TTC549 (cell line): ENCODE measurements around the gene TCP10L.
"Not testable (repeated sequence)": the region's sequence is repeated elsewhere in the genome, so short reads cannot be mapped to it uniquely, and the experiment has no call there.

ENCODE experiments used
- FAIRE-seq: peaks from 2 replicates; lab custom pipeline; 2012; peaks lifted over from hg19 to GRCh38; lab: Jason Lieb, UNC

Gene TCP10L

GRCh38 chr21:32585970-32586369, 647 bp upstream of the TCP10L start:
- no peak for FAIRE-seq

GRCh38 chr21:32584472-32584871, 851 bp downstream of the TCP10L start:
- FAIRE-seq = no peak

GRCh38 chr21:32581732-32582131, 3.6 kb downstream of the TCP10L start:
- FAIRE-seq = no peak

GRCh38 chr21:32580949-32581348, 4.4 kb downstream of the TCP10L start:
- FAIRE-seq = no peak

GRCh38 chr21:32578107-32578691, 7.1 kb downstream of the TCP10L start:
- no peak for FAIRE-seq

GRCh38 chr21:32576011-32576410, 9.3 kb downstream of the TCP10L start:
- FAIRE-seq = no peak

GRCh38 chr21:32574946-32575925, 10.1 kb downstream of the TCP10L start:
- no peak for FAIRE-seq

- FAIRE-seq = no peak
Observed at GRCh38 chr21:32572574-32573420, 12.5 kb downstream of the TCP10L start.

GRCh38 chr21:32570456-32570855, 14.9 kb downstream of the TCP10L start:
- no peak for FAIRE-seq

- no peak for FAIRE-seq
Observed at GRCh38 chr21:32569261-32570230, 15.8 kb downstream of the TCP10L start.

GRCh38 chr21:32567626-32568025, 17.7 kb downstream of the TCP10L start:
- FAIRE-seq = no peak

- no peak for FAIRE-seq
Observed at GRCh38 chr21:32566741-32567389, 18.5 kb downstream of the TCP10L start.

GRCh38 chr21:32565856-32566465, 19.4 kb downstream of the TCP10L start:
- no peak for FAIRE-seq

GRCh38 chr21:32562915-32563314, 22.4 kb downstream of the TCP10L start:
- FAIRE-seq = no peak

- FAIRE-seq = no peak
Observed at GRCh38 chr21:32562426-32562825, 22.9 kb downstream of the TCP10L start.

GRCh38 chr21:32561476-32561875, 23.8 kb downstream of the TCP10L start:
- FAIRE-seq = not testable (repeated sequence)

GRCh38 chr21:32560896-32561295, 24.4 kb downstream of the TCP10L start:
- FAIRE-seq = no peak

- no peak for FAIRE-seq
Observed at GRCh38 chr21:32559006-32559610, 26.2 kb downstream of the TCP10L start.

- no peak for FAIRE-seq
Observed at GRCh38 chr21:32558106-32558505, 27.2 kb downstream of the TCP10L start.
